Keratinocyte (primary cell): ENCODE data around the gene ABI3BP. TPM values are rescaled to one million over a fixed set of nuclear protein-coding genes. Genes with fewer than 3 reads are reported as not detected.

Experiments
- DNase-seq: peaks from one replicate; pipeline ENCODE4 v3.0.0-alpha.2; 2011; ENCODE audit warnings: low read depth, missing footprints, low spot score
- FAIRE-seq: peaks from 2 replicates; lab custom pipeline; 2011; peaks lifted over from hg19 to GRCh38; lab: Jason Lieb, UNC
- H2AFZ ChIP-seq: 2 replicates; pipeline ENCODE4 v1.6.0; 2012; ENCODE audit warnings: low read length, control low read depth, inconsistent platforms; ENCODE audit not compliant: control insufficient read depth
- H3K27ac ChIP-seq: 2 replicates; pipeline ENCODE4 v1.5.1; 2011; ENCODE audit warnings: low read length; ENCODE audit not compliant: control insufficient read depth, insufficient read depth
- H3K27me3 ChIP-seq: 3 replicates; pipeline ENCODE4 v1.6.0; 2011; ENCODE audit warnings: low read length; ENCODE audit not compliant: control insufficient read depth, insufficient read depth; ENCODE audit errors: extremely low read depth
- H3K36me3 ChIP-seq, 2 experiments: 2 replicates in 1 of 2; 3 replicates in 1 of 2; pipeline ENCODE4 v1.5.1; 2011; ENCODE audit warnings: low read length in 2 of 2, mild to moderate bottlenecking in 1 of 2; ENCODE audit not compliant: control insufficient read depth in 2 of 2, insufficient read depth in 2 of 2; ENCODE audit errors: extremely low read depth in 1 of 2
- H3K4me1 ChIP-seq: 3 replicates; pipeline ENCODE4 v1.5.1; 2011; ENCODE audit warnings: low read length; ENCODE audit not compliant: control insufficient read depth, insufficient read depth; ENCODE audit errors: extremely low read depth
- H3K4me2 ChIP-seq: 3 replicates; pipeline ENCODE4 v1.6.0; 2011; ENCODE audit warnings: low read depth, low read length; ENCODE audit not compliant: control insufficient read depth, insufficient read depth; ENCODE audit errors: extremely low read depth
- H3K4me3 ChIP-seq, 3 experiments: fragments of 200-600 bp in 1 of 3; sonication (generic) in 1 of 3; 2 replicates in 2 of 3; 3 replicates in 1 of 3; pipeline ENCODE4 v1.5.1; 2011 to 2016; ENCODE audit warnings: low read length in 3 of 3, mild to moderate bottlenecking in 3 of 3, control low read depth in 2 of 3, inconsistent platforms in 1 of 3, low read depth in 1 of 3, mixed read lengths in 1 of 3, mixed run types in 1 of 3, moderate library complexity in 1 of 3; ENCODE audit not compliant: control insufficient read depth in 2 of 3, insufficient read depth in 2 of 3; ENCODE audit errors: extremely low read depth in 1 of 3
- H3K79me2 ChIP-seq: 2 replicates; pipeline ENCODE4 v1.6.0; 2012; ENCODE audit warnings: low read length; ENCODE audit not compliant: control insufficient read depth, insufficient read depth
- H3K9ac ChIP-seq: 3 replicates; pipeline ENCODE4 v1.6.0; 2011; ENCODE audit warnings: low read length; ENCODE audit not compliant: control insufficient read depth, insufficient read depth; ENCODE audit errors: extremely low read depth
- H3K9me1 ChIP-seq: 3 replicates; pipeline ENCODE4 v1.6.0; 2011; ENCODE audit warnings: low read length; ENCODE audit not compliant: control insufficient read depth, insufficient read depth; ENCODE audit errors: extremely low read depth
- H3K9me3 ChIP-seq: 2 replicates; pipeline ENCODE4 v1.5.1; 2012; ENCODE audit warnings: low read depth, low read length; ENCODE audit not compliant: control insufficient read depth
- H4K20me1 ChIP-seq: 3 replicates; pipeline ENCODE4 v1.6.0; 2011; ENCODE audit warnings: low read length; ENCODE audit not compliant: control insufficient read depth, insufficient read depth; ENCODE audit errors: extremely low read depth
- EZH2 ChIP-seq: IDR thresholded peaks from one replicate; pipeline ENCODE4 v1.6.1; 2012; ENCODE audit warnings: inconsistent platforms, mild to moderate bottlenecking, low read length, moderate library complexity
- dilution Hi-C: fragments of 300-500 bp; cut with MboI; formaldehyde crosslinking; loops from one replicate; pipeline ENCODE4 v1.7.0; 2020; ENCODE audit warnings: low sequenced_read_pairs; ENCODE audit not compliant: extremely low pct_ligation_motif_present
- polyA plus RNA-seq, 5 experiments: library from polyadenylated mRNA; depleted of rRNA in 3 of 5; stranded (reverse) in 3 of 5; stranded (forward) in 1 of 5; unstranded in 1 of 5; fragments of >200 nt; gene quantifications; 1 replicate in 1 of 5; 2 replicates in 3 of 5; 3 replicates in 1 of 5; pipeline versions ENCODE4 v1.2.1 to v1.2.3, GENCODE V29; 2011 to 2012; ENCODE audit warnings: missing spikeins in 2 of 5, low read depth in 1 of 5, low replicate concordance in 1 of 5
- TF ChIP-seq, protein P1 (sequence below), 3 experiments: IDR thresholded peaks in 1 of 3; conservative IDR thresholded peaks in 1 of 3; optimal IDR thresholded peaks in 1 of 3; 2 replicates in 2 of 3; 3 replicates in 1 of 3; pipeline versions ENCODE3 to v1.5.1; 2011; ENCODE audit warnings: low read length in 3 of 3, mild to moderate bottlenecking in 3 of 3, moderate library complexity in 2 of 3, control low read depth in 1 of 3, inconsistent platforms in 1 of 3; ENCODE audit not compliant: insufficient read depth in 2 of 3; ENCODE audit errors: extremely low read depth in 1 of 3

ABI3BP gene
- polyA plus RNA-seq, 1 donor (not counting 4 experiments of a cell fraction or from before 2014, with no cell fraction given): 0.59 TPM

DNA sequence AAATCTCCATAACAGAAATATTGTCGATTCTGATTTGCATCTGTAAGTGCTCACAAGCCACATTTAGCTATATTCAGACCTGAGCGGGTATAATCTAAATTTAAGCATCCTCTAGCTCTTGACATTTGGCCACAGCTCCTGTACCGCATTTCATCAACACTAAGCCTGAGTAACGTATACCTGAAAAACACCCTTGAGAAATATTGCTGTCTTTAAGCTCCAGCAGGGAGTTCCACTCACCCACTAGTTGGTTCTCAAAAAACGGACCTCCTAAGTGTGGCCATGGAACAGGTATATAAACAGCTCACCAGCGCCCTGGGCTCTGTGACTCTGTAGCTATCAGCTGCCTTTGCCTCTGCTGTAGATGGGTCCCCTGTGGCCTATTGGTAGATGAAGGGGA lies 80.7 kb downstream of the ABI3BP start:
- Histone ChIP-seq H3K4me3 (no peak overlapping the region), H3K4me2 (no peak overlapping the region), H3K9me3 (no peaks in the 10 kb centered on the region), H4K20me1 (no peaks in the 10 kb centered on the region), H3K27me3 (no peaks in the 10 kb centered on the region), H3K27ac (no peak overlapping the region), H3K36me3 (no peaks in the 10 kb centered on the region), H2AFZ (no peak overlapping the region), H3K9me1 (no peaks in the 10 kb centered on the region), H3K9ac (no peak overlapping the region), H3K79me2 (no peaks in the 10 kb centered on the region), H3K4me1 (no peaks in the 10 kb centered on the region)
- TF ChIP-seq EZH2: no peak
- TF ChIP-seq, protein P1, sequence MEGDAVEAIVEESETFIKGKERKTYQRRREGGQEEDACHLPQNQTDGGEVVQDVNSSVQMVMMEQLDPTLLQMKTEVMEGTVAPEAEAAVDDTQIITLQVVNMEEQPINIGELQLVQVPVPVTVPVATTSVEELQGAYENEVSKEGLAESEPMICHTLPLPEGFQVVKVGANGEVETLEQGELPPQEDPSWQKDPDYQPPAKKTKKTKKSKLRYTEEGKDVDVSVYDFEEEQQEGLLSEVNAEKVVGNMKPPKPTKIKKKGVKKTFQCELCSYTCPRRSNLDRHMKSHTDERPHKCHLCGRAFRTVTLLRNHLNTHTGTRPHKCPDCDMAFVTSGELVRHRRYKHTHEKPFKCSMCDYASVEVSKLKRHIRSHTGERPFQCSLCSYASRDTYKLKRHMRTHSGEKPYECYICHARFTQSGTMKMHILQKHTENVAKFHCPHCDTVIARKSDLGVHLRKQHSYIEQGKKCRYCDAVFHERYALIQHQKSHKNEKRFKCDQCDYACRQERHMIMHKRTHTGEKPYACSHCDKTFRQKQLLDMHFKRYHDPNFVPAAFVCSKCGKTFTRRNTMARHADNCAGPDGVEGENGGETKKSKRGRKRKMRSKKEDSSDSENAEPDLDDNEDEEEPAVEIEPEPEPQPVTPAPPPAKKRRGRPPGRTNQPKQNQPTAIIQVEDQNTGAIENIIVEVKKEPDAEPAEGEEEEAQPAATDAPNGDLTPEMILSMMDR (optimal IDR thresholded peaks at IDR 0.05 in 1 of 3, IDR thresholded peaks at IDR 0.05 in 1 of 3, conservative IDR thresholded peaks at IDR 0.05 in 1 of 3; ENCODE audit: extremely low read depth in 1 of 3, insufficient read depth in 2 of 3, low read length in 3 of 3): no peak
- dilution Hi-C loops: no loop called here
- DNase-seq (no peak), FAIRE-seq (no peak)

DNA sequence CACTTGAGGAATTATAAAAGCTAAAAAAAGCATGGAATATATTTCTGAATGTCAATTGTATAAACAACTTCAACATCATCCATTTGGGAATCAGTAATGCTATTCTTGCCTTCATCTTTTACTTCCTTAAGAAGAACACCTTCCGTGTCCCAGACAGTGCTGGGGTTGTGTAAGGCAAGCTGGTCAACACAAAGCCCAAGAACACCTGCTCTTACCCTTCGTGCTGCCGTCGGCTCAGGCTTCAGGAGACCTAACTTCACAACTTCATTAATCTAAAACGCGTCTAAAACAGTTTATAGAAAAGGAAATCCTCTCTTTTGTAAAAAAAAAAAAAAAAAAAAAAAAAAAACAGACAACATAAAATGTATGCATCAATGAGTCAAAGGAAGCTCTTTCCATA lies 81.3 kb downstream of the ABI3BP start:
- Histone ChIP-seq H3K4me3 (no peak overlapping the region), H3K4me1 (no peaks in the 10 kb centered on the region), H3K9me1 (no peaks in the 10 kb centered on the region), H3K36me3 (no peaks in the 10 kb centered on the region), H3K79me2 (no peaks in the 10 kb centered on the region), H3K27me3 (no peaks in the 10 kb centered on the region), H4K20me1 (no peaks in the 10 kb centered on the region), H3K9me3 (no peaks in the 10 kb centered on the region), H2AFZ (no peak overlapping the region), H3K4me2 (no peak overlapping the region), H3K27ac (no peak overlapping the region), H3K9ac (no peak overlapping the region)
- dilution Hi-C loops: no loop called here
- TF ChIP-seq, protein P1 (optimal IDR thresholded peaks at IDR 0.05 in 1 of 3, IDR thresholded peaks at IDR 0.05 in 1 of 3, conservative IDR thresholded peaks at IDR 0.05 in 1 of 3; ENCODE audit: extremely low read depth in 1 of 3, insufficient read depth in 2 of 3, low read length in 3 of 3): no peak
- no peak for TF ChIP-seq EZH2
- DNase-seq: no peak
- no peak for FAIRE-seq
